Activated CD4-positive, alpha-beta T cell treated with anti-CD3 and anti-CD28 coated beads, Interleukin-2, amount 50 U/mL, for 16 hours (primary cell): Measurements from ENCODE around the gene DHX57.
"Not testable (repeated sequence)": the region's sequence is repeated elsewhere in the genome, so short reads cannot be mapped to it uniquely, and the experiment has no call there.

Experiments
- DNase-seq: peaks from one replicate; pipeline ENCODE4 v3.0.0-alpha.2; 2020

Gene DHX57

GRCh38 chr2:38795016-38795415 is 80.7 kb downstream of the DHX57 start:
- DNase-seq = not testable (repeated sequence)

DNA sequence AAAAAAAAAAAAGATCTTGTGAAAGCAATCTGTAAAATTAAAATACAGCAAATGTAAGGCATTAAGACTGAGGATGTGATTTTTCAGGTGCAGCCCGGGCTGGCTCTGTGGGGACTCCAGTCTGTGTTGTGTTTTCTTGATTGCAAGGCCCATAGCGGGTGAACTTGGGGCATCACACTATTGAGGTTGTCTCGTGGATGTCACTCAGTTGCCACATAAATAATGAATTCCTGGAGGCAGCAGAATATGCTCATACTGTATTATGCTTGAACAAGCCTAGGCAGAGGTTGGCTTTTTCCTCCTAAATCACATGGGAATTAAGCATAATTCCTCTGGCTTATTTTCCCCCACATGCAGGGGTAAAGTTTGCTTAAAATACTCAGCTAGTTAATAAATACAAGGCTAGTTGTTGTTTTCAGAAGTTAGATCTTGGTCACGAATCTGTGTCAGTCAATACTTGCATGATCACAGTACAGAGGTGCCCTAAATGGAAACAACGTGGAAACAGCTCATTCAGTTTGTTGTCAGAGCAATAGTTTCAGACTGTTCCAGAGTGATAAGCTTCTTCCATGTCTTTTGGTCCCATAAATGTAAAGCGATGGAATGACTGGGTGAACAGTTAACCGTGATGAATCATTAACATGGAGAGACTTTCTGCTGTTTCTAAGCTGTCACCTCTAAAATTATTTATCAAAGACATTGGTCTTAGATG is 81.3 kb downstream of the DHX57 start:
- DNase-seq = no peak

GRCh38 chr2:38793511-38793910 is 82.2 kb downstream of the DHX57 start:
- DNase-seq = no peak

DNA sequence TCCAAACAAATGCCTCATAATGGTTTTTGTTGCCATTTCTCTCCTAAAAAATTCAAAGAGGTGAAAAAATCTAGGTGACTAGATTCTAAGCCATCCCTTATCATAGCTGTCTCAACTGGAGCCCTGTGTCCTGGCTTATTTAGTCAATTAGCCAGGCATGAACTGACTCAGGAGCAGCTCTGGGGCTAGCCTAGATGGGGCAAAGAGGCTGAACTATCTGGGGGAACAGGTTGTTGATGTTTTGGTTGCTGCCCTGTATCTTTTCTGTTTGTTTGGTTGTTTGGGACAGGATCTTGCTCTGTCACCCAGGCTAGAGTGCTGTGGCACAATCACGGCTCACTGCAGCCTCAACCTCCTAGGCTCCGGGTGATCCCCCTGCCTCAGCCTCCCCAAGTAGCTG is 83.0 kb downstream of the DHX57 start:
- no peak for DNase-seq

GRCh38 chr2:38792321-38792720 is 83.4 kb downstream of the DHX57 start:
- not testable (repeated sequence) for DNase-seq

- DNase-seq = no peak
Observed at GRCh38 chr2:38791744-38792143, 84.0 kb downstream of the DHX57 start.

- no peak for DNase-seq
Observed at GRCh38 chr2:38789691-38790090, 86.0 kb downstream of the DHX57 start.

DNA sequence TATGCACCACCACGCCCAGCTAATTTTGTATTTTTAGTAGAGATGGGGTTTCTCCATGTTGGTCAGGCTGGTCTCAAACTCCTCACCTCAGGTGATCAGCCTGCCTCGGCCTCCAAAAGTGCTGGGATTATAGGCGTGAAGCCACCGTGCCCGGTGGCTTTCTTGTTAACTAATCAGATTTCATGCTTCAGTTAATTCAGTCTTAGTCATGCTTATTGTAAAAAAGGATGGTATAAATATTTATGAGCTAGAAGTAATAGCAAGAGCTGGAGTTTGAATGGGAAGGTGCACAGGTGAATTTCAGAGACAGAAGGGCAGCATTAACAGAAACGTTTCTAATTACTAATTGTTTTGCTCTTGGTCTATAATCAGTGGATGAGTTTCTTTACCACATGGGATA is 87.4 kb downstream of the DHX57 start:
- DNase-seq = no peak

DNA sequence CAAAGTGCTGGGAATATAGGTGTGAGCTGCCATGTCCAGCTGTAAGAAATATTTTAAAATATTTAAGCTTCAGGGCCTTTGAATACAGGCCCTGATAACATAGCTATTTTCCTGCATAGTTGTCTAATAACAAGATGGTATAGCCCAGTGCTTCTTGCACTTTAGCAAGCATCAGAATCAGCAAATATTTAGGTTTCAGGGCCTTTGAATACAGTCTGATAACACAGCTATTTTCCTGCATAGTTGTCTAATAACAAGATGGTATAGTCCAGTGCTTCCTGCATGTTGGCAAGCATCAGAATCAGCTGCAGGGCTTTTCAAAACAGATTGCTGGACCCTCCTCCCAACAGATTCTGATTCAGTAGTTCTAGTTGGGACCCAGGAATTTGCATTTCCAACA is 92.1 kb downstream of the DHX57 start:
- no peak for DNase-seq

DNA sequence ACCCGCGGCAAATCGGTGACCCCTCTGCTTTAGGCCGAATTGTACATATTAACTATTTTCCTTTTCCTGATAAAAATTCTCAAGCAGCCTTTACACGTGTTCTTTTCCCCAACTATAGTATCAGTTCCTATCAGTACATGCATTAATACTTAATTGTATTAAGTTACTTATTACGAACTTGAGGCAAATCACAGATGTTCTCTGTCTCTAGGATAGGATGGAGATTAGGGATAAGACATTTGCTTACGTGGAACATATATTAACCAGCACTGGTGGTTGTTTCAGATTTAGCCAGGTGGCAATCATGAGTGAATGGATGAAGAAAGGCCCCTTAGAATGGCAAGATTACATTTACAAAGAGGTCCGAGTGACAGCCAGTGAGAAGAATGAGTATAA is 97.0 kb downstream of the DHX57 start:
- DNase-seq = peak; percentile 4

DNA sequence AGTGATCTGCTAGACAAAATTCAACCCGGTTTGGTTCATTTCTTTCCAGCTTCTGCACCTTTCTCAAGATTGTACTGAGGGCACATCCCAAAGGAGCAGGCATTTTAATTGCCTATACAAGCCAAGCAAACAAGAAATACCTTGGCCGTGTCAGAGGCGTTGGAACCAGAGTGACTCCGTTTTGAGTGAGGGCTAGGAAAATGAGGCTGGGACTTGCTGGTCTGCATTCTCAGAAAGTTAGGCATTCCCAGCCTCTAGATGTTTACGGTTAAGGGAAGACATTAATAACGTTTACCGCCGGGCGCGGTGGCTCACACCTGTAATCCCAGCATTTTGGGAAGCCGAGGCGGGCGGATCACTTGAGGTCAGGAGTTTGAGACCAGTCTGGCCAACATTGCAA is 99.2 kb downstream of the DHX57 start:
- DNase-seq = no peak

DNA sequence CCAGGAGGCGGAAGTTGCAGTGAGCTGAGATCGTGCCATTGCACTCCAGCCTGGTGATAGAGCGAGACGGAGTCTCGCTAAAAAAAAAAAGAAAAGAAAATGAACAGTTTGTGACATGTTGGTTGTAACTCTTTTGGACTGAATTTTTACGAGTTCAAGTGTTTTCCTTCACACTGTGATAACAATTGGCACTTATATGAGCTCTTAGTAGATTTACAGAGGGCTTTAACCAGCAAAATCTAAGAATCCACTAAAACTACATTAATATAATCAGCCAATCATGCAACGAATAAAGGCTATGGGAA is 99.9 kb downstream of the DHX57 start:
- DNase-seq = no peak

GRCh38 chr2:38775097-38775920 is 100.4 kb downstream of the DHX57 start:
- DNase-seq = no peak

GRCh38 chr2:38771632-38772031 is 104.1 kb downstream of the DHX57 start:
- no peak for DNase-seq

- no peak for DNase-seq
Observed at GRCh38 chr2:38765551-38765950, 110.2 kb downstream of the DHX57 start.

- no peak for DNase-seq
Observed at GRCh38 chr2:38765149-38765548, 110.6 kb downstream of the DHX57 start.

DNA sequence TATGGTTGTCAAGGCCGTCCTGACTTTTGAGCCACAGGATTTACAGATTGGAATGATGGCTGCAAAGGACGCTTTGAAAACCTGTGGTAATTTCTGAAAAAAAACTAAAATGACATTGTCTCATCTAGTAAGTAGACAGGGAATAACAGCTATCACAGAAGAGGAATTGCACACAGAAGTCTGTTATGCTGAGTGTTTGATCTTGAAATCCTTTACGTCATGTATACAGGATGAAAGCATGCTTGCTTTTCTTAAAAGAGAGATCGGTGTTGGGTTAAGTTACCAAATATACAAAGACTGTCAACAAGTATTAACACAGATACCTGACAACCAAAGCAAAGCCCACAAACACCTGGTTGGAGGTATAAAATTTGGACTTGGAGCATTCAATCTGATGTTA is 112.0 kb downstream of the DHX57 start:
- DNase-seq = no peak

DNA sequence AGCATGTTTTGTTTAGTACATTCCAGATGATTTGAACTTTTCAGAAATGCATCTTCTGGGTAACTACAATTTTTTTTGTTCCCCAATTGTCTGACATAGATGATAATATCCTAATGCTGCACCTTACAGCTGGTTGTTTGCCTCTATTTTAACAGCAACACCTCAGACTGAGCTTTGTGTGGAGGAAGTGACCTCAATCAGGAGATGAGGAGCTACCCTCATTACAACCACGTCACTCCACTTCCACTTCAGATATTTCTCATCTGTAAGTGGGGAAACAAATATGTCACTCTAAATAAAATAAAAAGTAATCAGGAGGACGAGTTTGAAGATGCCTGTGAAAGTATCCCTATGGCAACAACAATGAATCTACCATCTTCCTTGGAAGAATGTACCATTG is 112.5 kb downstream of the DHX57 start:
- DNase-seq = peak; percentile 53

DNA sequence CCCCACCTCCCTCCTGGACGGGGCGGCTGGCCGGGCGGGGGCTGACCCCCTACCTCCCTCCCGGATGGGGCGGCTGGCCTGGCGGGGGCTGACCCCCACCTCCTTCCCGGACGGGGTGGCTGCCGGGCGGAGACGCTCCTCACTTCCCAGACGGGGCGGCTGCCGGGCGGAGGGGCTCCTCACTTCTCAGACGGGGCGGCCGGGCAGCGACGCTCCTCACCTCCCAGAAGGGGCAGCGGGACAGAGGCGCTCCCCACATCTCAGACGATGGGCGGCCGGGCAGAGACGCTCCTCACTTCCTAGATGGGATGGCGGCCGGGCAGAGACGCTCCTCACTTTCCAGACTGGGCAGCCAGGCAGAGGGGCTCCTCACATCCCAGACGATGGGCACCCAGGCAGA is 119.8 kb downstream of the DHX57 start:
- DNase-seq = not testable (repeated sequence)

- no peak for DNase-seq
Observed at GRCh38 chr2:38754506-38754905, 121.2 kb downstream of the DHX57 start.

DNA sequence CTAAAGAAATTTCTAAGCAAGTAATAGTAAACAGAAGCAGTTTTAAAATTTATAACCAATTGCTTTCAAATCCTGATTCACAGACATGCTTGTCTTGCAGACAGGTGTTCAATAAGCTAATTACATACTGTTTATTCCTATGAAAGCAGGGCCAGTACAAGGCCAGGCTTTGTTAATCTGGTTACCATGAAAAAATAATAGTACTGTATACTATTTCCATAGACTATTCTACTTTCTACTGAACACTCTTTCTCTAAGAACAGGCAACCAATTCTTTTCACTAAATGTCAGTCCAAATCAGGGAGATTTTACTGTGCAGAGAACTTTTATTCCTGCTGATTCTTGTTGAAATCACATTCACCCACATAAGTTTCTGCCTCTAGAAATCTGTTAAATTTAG is 121.7 kb downstream of the DHX57 start:
- DNase-seq = no peak

DNA sequence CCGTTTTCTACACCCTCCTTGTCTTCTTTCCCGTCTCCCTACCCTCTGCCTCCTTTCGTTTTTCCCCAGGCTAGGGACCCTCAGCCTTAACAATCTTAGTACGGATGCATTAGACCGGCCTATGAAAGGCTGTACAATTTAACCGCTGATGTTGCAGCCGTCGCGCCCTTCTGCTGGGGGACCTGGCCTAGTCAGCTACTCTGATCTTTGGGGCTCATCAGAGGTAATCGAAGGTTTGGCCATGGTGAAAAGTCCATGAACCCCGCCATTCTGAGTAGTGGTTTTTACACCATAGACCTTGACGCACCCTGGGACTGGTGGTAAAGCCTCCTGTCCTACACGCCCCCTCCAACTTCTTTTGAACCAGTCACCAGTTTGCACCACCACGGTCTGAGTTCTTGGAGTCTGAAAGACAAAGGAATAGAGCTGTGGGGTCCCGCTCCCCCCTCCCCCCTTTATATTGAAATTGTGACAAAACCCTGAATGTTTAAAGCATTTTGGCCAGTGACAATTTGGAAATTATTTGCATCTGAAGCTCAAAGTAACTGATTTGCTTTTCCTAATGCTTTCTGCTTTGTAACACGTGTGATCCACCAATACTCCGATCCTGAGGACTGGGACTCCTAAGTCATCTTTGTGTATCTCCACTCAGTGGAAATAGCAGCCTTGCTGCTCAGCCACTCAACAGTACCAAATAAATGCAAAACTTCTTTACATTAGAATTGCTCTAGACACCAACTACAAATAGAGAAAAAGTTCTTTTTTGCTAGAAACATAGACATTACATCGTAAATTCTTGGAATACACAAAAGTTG is 123.9 kb downstream of the DHX57 start:
- DNase-seq = no peak

- peak; percentile 98 for DNase-seq
Observed at GRCh38 chr2:38750891-38751595, 124.7 kb downstream of the DHX57 start, which contains the start of gene SRSF7. Gene SRSF7 (minus strand): TSS chr2:38751361. CDS start chr2:38751256, 105 bp downstream.
